Measurements from ENCODE around the gene TRIM45.

The TRIM45 gene

DNA sequence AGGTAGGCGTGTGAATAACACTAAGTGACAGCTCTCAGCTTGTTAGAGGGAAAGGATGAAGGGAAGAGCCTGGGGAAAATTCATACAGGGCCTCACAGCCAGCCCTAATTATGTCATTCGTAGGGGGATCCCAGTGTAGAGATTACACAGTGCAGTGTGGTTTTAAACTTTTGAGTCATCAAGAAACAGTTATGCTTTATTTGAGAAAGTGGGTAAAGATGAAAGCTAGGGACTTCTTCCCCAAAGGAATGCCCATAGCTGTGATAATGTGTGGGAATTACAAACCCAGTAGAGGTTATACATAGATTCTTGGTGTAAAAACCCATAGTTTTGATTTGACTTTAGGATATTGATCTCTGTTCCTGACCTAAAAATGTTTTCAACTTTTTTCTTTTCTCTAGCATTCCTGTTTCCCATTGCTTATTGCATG, 59.5 kb downstream of the TRIM45 start:
- in situ Hi-C loops (cut with MboI; ENCODE audit: low sequenced_read_pairs) = no loop called here

Measured in HL-60/S4 (cell line).